ENCODE results near the gene RIN2. TPM values are rescaled to one million over a fixed set of nuclear protein-coding genes. Genes with fewer than 3 reads are reported as not detected.

The RIN2 gene
- total RNA-seq, 1 experiment from 2014 or later, result 1.5 TPM

- no peak for TF ChIP-seq REST (IDR thresholded peaks at IDR 0.05; ENCODE audit: low read depth)
- TF ChIP-seq SIN3A (IDR thresholded peaks at IDR 0.05; ENCODE audit: low read depth), result no peak
- TF ChIP-seq SRF (IDR thresholded peaks at IDR 0.05; ENCODE audit: low read depth), result no peak
- TF ChIP-seq ATF3 (IDR thresholded peaks at IDR 0.05), result no peak
- no peak for TF ChIP-seq ZFX (IDR thresholded peaks at IDR 0.05)
- TF ChIP-seq JUND (IDR thresholded peaks at IDR 0.05), result no peak
- no peak for TF ChIP-seq ELF1 (IDR thresholded peaks at IDR 0.05; ENCODE audit: borderline replicate concordance, low read depth)
- TF ChIP-seq TCF7L2 (IDR thresholded peaks at IDR 0.05; ENCODE audit: borderline replicate concordance, extremely low read depth, insufficient read depth, insufficient read length), result no peak
- no peak for TF ChIP-seq POLR2AphosphoS5 (IDR thresholded peaks at IDR 0.05; ENCODE audit: low read depth, low read length)
Measured at GRCh38 chr20:19780261-19780660, 22.2 kb downstream of the RIN2 start (continued).

GRCh38 chr20:19781235-19781634, 23.2 kb downstream of the RIN2 start:
- no peak for DNase-seq (ENCODE audit: low read depth, low spot score)
- no peak for TF ChIP-seq ZNF274 (IDR thresholded peaks at IDR 0.05; ENCODE audit: low read depth, low read length)
- TF ChIP-seq ELF1 (IDR thresholded peaks at IDR 0.05; ENCODE audit: borderline replicate concordance, low read depth), result no peak
- no peak for TF ChIP-seq ZBTB33 (IDR thresholded peaks at IDR 0.05; ENCODE audit: extremely low read depth, insufficient replicate concordance, low read length)
- TF ChIP-seq SRF (IDR thresholded peaks at IDR 0.05; ENCODE audit: low read depth), result no peak
- no peak for TF ChIP-seq CEBPB (IDR thresholded peaks at IDR 0.05; ENCODE audit: low read depth)
- no peak for TF ChIP-seq ZFX (IDR thresholded peaks at IDR 0.05)
- ATAC-seq, result no peak
- ChIA-PET POLR2A (no interaction called here), CTCF (no interaction called here), RAD21 (ENCODE audit: low non-redundant PET in 1 of 2, low total read pairs in 2 of 2, uncharacterized antibody in 2 of 2, unreplicated experiment in 2 of 2) (no interaction called here)
- Histone ChIP-seq H3K9ac (ENCODE audit: low read length) (no peak overlapping the region), H3K79me2 (ENCODE audit: insufficient read depth, low read length) (no peaks in the 10 kb centered on the region), H3K4me1 (ENCODE audit: control insufficient read depth in 1 of 2, insufficient read depth in 2 of 2, low read length in 2 of 2) (peaks cover 11 to 17% of the 10 kb centered on the region in 2 experiments), H2AFZ (ENCODE audit: low read depth, low read length, poor library complexity, severe bottlenecking) (no peak overlapping the region), H3K9me2 (ENCODE audit: insufficient read depth) (no peaks in the 10 kb centered on the region), H3K27ac (ENCODE audit: low read depth, low read length) (no peak overlapping the region), H3K36me3 (ENCODE audit: control insufficient read depth in 1 of 2, insufficient read depth in 2 of 2, low read length in 2 of 2) (no peaks in the 10 kb centered on the region), H3K27me3 (ENCODE audit: insufficient read depth, low read length) (no peaks in the 10 kb centered on the region), H3K4me2 (ENCODE audit: low read length) (no peak overlapping the region), H3K9me3 (ENCODE audit: control insufficient read depth in 1 of 2, insufficient read depth in 1 of 2, low read depth in 1 of 2, low read length in 2 of 2) (no peaks in the 10 kb centered on the region), H3K4me3 (replicated peaks in 1 of 2; ENCODE audit: low read depth in 1 of 2, low read length in 2 of 2) (no peak overlapping the region), H4K20me1 (ENCODE audit: insufficient read depth) (no peaks in the 10 kb centered on the region)
- no TSS peak for BruUV-seq (replicated peaks)
- intact Hi-C loops (cut with micrococcal nuclease), result loop anchor here (10.0 kb wide), 3 partner anchors 104 to 784 kb away; no protein-coding TSS in a partner anchor

All from HCT116 (cell line).